ENCODE data around the gene OPN1SW.

- TF ChIP-seq POLR2A (IDR thresholded peaks at IDR 0.05; ENCODE audit: low read depth, low read length): no peak
- TF ChIP-seq TAF1 (IDR thresholded peaks at IDR 0.05; ENCODE audit: borderline replicate concordance, low read depth, low read length): no peak
These were observed 50.9 kb downstream of the OPN1SW start for GRCh38 chr7:128724743-128725142.

Measured in GM12892 (cell line).